ENCODE measurements around the gene SEC61B.
A peak's percentile ranks its signal among the peaks of the same experiment; 100 is the strongest.

The SEC61B gene

DNA sequence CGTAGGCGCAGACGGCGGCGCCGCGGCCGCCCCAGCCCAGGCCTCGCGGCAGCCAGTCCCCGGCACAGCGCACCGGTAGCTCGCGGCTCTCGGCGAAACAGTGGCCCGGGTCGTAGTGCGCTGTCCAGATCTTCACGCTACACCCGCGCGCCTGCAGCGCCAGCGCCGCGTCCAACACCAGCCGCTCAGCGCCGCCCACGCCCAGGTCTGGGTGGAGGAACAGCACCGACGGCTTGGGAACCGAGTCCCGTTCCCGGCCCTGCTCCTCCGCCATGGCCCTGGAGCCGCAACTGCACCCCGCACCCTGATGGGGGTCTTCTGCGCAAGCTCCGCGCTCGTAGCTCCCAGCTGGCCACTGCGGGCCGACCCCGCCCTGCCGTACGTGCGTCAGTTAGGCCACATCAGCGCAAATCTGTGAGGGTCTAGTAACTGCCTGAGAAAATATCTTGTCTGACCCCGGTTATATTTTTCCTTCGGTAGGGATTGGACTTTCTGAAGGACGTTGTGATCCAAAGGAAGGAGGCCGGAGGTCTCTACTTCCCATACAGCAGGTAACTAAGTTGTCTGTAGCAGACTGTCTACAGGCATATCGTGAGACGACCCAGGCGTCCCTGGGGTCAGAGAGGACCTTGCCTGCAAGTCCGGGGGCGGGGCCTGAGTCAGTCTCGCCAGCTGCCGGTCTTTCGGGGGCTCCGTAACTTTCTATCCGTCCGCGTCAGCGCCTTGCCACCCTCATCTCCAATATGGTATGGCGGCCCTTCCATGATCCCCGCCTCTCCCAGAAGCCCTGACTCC lies at the start of gene SEC61B, which contains the start of gene ALG2:
SEC61B (plus strand) TSS at position 662 of the 795 bp plus-strand sequence; CDS start at position 744, 82 bp downstream.
ALG2 (minus strand) TSS at position 322 of the 795 bp plus-strand sequence; CDS start at position 274, 48 bp downstream.
- DNase-seq (ENCODE audit: low read depth) = peak; percentile 97

DNA sequence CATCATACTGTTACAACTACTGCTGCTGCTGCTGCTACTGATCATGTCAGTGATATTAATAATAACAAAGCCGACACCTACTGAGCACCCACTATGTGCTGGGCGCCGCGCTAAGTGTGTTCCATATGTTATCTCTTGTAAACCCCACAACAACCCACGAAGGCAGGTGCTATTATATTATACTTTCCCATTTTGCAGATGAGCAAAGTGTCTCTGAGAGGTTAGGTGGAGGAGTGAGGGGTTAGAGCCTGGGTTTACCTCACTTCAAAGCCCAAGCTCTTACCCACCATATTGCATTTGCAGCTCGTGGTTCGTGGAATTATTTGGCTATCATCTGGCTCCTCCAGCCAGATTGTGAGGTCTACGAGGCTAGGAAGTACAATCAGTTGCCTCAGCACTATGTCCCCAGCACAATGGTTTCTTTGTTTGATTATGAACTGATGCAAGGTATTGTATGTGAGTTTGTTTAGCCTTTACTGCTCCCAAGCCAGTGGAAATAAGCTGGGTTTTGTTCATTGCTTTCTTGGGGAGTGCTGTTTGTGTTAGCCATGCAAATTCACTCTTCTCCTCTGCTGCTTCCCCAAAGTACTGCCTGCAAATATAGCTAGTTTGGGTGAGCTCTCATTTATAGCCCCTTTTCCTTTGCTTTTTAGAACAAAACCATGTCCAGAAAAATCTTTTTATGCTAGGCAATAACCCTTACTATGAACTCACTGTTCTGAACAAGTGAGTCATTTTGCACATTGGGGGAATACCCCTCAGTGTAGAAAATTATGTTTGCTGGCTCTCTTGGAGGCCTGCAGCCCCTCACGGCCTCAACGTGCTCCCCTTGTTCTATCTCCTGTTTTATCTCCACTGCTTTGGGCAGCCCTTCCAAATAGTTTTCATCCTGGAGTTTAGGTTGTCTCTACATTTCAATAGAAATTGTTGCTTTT lies 48.2 kb upstream of the SEC61B start:
- DNase-seq (ENCODE audit: low read depth) = no peak

DNA sequence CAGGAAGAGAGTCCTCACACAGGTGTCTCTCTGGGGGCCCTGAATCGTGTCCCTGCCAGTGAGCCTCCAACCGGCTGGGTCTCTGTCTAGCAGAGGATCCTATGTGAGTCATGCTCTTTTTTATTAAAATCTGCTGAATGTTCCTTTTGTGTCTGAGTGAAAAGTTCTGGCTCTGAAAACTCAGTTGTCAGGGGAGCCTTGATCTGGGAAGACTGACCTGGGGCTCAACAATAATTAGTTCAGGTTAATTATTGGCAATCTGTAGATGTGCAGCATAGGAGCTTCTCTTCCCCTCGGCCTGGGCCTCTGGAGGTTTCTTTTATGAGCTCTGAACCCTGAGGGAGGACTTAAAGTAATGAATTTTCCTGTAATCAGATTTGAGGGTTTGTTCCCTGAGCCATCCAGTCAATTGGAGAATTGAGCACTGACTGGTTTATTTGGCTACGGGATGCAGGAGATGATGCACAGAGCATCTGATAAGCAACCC lies 45.5 kb upstream of the SEC61B start:
- DNase-seq (ENCODE audit: low read depth) = no peak

DNA sequence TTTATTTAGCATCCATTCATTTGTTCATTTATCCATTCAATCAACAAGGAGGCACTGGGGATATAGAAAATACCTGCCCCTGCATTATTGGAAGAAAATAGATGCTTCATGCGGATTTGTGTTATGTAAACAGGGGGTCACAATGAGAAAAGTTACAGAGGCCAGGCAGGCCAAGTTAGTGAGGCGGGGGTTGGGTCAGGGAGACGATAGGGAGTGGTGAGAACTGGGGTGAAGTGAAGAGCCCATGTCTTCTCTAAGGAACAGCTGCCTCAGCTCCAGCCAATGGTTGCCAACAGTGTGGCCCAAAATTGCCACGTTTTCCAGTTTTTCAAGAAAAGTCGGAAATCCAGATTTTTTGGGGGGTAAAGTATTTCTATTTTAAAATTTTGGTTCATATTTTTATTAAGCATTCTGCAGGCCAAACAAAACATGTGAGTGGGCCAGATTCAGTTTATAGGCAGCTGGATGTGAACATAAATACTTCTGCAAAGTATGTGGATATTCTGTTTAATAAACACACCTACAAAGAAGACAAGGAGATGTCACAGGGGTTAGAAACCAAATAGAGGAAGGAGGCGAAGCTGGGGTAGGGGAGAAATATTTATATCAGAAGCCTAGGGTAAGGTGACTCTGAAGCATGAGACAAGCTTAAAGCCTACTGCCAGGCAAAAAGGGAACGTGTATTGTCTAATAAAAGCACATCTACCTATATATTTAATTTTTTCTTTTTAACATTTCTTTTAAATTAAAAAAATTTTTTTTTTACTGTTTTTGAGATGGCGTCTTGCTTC lies 44.3 kb upstream of the SEC61B start:
- DNase-seq (ENCODE audit: low read depth) = no peak

DNA sequence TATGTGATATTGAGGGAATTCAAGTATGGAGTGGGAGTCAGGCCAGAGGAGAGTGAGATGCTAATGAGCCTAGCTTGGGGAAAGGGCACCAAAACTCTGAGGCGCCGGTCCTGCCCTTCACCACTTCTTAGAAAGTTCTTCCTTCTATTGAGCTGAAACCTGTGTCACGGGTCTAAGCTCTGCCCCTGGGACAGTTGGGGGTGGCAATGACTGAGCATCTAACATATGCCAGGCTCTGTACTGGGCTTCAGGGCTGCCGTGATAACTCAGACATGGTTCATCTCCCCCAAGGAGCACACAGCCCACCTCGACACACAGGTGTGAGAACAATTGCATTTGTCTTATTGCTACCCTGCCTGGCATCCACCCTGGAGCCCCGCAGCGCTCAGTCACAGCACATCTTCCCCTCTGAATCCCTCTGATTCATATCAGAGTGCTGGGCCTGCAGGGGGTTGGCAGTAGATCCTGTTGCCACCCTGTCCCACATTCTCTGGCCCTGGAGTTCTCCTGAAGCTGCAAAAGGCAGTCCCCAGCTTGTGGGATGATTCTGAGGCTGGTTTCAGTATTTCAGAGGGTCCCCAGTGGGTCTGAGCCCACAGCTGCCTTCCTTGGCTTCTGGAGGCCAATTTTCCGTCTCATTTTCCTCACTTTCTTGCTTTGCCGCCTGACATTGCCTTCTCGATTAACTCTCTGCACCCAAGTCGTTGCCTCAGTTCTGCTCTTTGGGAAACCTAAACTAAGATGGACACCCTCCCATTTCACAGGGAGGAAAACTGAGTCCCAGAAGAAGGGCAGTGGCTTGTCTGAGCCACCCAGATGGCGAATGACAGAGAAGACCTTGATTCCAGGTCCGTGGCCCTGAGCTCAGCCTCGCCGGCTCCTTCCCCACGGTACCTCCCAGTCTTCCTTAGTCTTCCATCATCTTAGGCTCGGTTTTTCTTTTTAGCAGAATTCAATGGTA lies 42.9 kb upstream of the SEC61B start:
- DNase-seq (ENCODE audit: low read depth) = no peak

DNA sequence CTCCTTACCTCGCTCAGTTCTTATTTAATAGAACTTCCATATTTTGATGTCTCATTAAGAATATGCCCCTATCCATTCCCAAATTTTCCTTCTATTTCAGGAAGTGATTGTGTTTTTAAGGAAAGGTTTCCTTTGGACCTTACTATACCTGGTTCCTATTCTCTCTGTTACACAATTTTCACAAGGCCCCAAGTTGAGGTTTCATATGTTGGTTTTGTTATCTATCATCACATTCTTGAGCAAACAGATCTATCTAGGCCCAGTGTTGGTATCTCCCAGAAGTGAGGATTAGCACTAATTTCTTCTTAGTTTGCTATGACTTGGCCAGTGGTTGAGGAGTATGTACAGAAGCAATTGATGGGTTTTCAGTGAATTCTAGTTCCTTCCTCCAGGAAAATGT lies 41.9 kb upstream of the SEC61B start:
- DNase-seq (ENCODE audit: low read depth) = no peak

DNA sequence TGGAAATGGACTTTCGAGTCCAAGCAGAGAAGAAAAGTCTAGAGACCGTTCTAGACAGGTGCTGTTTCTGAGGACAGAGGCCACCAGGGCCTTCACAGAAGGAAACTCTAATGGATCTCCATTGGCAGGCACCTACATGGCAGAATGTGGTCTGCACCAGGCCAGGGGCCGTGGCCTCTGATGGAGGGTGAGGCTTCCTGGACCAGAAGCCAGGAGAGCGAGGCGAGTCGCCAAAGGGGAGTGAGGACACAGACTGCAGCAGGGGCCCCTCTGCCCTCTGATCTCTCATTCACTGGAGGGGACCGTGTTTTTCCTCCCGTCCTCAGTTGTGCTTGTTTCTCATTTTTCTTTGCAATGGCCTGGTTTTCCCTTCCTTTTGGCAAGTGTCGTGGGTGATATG lies 41.4 kb upstream of the SEC61B start:
- no peak for DNase-seq (ENCODE audit: low read depth)

DNA sequence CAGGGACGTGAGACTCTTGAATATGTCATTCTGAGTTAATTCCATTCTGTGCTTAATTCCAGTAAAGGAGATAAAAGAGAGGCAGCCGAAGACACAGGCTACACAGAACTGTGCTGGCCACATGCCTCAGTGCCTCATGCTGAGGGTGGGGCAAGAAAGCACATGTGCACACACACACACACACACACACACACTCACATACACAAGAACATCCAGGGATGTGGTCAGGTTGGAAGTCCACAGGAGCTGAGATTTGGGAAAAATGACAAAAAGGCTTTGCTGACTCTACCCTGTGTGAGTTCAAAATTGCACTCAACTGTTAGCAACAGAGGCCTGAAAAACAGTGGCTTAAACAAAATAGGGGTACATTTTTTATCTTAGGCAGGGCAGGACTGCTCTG lies 40.9 kb upstream of the SEC61B start:
- DNase-seq (ENCODE audit: low read depth) = no peak

DNA sequence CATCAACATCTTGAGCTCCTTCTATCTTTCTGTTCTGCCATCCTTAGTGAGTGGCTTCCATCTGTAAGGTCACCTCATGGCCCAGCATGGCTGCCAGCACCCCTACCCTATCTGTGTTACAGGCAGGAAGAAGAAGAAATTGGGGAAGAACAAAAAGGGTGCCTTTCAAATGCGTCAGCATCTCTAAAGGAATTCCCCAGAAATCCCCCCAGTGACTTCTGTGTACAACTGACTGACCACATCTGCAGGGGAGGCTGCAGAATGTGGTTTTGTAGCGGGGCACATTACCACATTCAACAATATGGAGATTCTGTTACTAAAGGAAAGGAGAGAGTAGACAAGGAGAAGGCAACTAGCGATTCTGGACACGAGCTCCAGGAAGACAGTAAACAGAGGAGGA lies 40.5 kb upstream of the SEC61B start:
- DNase-seq (ENCODE audit: low read depth) = no peak

DNA sequence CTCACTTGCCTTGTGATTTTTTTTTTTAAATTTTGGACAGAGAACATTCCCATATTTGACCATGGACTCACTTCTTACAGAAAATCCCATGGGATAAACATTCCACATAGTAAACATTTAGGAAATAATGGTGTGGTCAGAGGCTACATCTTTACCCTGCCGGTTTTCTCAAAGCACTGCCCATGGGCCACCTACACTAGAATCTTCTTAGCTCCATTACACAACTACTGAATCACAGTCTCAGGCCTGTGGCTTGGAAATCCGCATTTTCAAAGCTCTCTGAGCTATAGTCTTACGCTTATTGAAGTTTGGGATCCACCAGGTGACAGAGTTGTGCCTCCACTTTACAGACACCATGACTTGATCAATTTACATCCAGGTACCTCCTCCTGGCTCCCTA lies 39.7 kb upstream of the SEC61B start:
- no peak for DNase-seq (ENCODE audit: low read depth)

DNA sequence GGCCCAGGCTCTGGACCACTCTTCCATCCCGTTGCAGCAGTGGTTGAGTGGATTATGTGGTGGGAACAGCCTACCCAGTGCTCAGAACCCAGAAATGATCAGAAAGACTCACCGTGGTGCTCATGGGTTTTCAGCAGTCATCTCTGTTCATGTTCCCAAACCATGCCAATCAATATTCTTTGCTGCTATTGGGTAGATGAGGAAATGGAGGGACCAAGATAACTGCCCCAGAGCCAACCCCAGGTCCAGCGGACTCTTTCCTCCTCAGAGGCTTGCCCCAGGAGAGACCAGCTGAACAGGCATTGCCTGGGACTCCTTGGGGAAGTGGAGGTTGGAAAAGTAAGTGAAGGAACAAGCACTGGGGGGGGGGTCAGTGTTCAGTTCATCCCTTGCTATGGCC lies 38.5 kb upstream of the SEC61B start:
- DNase-seq (ENCODE audit: low read depth) = no peak

DNA sequence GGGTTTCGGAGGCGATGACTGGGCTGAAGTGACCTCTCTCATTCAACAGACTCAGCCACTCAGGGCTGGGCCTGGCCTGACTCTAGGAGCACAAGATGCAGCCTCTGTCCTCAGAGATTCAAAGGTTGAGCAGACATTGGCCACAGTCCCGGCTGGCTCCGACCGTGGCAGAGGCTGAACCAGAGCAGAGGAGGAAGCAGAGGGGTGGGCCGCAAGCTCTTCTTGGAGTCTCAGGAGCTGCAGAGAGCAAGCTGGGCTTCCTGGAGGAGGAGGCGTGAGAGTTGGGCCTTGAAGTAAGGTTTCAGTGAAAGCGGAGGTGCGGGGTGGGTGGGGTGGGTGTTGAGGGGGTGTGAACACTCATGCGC lies 38.0 kb upstream of the SEC61B start:
- no peak for DNase-seq (ENCODE audit: low read depth)

DNA sequence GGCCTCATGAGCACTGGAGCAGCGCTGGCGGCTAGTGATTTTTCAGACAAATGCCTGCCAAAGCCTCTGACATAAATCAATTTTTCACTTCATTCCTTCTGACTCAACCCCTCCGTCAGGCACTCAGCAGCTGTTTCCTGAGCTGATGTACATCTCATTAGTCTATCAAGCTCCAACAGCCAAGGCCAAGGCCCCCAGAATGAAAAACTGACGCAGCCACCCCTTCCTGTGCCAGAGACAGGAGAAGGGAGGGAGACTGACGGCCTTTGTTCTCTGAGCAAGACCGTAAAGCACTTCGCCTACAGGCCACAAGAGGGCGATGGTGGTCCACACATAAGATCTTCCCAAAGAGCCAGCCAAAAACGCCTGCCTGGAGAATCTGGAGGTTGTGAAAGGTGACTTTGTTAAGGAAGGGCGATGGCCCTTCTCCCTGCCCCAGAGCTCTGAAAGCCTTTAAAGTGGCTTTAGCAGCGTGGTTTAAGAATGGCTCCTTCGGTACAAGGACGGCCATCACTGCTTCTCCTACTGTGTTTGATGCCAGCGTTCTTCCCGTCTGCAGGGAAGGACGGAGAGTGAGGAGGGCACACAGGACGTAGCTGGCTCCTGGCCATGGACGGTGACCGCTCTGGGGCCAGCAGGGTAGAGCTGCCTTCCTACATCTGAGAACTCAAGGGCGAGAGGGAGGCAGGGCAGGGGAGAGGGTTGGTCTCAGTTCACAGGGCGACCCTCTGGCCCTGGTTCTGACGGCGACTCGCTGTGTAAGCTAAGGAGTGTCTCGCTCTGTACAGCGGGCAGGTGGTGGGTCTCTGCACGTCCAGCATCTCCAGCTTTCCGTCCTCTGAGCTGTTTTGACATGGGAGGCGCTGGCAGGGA lies 37.4 kb upstream of the SEC61B start:
- DNase-seq (ENCODE audit: low read depth) = peak; percentile 74

DNA sequence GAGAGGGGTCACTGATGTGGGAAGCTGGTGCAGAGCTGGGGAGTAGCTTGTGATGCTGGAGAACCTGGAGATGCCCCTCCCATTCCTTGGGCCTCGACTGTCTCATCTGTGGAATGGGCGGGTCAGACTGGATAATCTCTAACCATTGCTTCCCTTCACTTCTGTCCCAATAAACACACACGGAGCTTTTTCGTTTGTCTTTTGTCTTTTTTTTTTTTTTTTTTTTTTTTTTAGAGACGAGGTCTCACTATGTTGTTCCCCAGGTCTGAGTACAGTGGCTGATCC lies 36.8 kb upstream of the SEC61B start:
- DNase-seq (ENCODE audit: low read depth) = no peak

DNA sequence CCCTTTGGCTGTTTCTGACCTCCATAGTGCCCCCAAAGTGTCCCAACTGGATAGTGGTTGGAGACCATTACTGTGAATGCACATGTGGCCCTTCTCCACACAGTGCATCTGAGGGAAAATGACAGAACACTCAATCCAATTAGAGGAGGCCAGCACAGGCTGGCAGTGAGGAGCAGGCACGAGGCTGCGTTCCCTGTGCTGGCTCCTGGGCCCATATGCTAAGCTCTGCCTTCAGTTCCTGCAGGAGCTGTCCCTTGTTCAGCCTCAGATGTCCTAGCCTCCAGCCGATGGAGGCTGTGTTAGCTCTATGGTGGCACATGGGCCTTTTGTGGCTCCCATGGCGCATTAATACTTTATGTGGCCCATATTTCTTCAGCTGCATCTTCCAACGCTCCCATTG lies 36.1 kb upstream of the SEC61B start:
- no peak for DNase-seq (ENCODE audit: low read depth)

DNA sequence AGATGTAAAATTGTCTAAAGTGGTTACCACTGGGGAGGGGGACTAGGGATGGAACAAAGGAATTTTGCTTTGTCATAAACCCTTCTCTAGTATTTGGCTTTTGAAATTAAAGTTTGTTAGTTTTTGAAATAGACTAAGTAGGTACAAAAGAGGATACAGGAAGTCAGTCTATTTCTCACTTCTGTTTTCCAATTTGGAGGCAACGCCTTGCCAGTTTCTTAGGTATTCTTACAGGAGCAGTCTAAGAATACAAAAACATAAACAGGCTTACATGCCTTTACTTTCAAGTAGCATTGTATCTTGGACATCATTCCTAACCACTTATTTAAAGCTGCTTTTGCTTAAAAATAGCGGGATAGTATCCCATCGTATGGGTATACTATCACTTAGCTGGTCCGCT lies 34.8 kb upstream of the SEC61B start:
- DNase-seq (ENCODE audit: low read depth) = no peak

DNA sequence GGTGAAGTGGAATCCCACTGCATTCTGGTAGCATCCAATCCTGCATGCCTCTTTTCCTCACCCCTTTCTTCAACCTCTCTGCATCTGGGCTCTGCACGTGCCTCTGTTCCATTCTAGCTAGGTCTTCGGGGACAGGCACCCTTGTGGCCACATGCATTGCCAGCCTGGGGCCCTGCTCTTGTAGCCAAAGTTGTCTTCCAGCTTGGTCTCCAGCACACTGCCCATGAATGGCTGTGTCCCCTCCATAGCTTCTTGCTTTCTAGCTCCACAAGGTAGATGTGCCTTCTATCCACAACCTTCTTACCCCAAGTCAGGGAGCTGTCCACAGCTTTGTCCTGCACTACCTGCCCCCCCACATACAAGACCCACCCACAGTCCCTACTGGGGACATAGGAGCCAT lies 32.9 kb upstream of the SEC61B start:
- DNase-seq (ENCODE audit: low read depth) = no peak

DNA sequence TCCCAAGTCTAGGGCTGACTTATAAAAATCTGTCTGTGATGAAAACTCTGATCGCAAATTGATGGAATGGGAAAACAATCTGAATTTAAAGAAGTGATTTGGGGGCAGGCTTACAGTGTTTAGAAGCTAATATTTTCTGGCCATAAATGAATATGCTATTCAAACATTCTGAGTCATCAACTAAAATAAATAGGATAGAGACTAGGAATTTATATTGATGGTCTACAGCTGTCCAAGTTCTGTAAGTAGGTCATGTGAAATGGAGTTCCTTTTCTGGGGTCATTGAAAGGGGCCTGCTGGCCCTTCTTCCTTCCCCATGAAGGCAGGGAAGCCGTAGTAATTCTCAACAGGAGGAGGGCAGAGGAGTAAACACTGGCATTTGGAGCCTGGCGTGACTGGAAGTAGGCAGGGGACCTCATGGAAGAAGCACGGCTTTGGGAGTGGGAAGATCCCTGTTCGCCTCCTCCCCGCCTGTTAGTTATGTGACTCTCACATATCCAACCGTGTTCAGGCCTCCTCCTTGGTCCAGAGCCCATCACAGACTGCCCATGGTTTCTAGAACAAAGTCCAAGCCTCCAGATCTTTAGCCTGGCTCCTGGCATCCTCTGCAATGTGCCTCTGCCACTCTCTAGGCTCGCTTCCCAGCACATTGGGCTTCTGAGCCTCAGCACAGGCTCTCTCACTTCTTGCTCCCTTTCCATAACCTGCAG lies 32.0 kb upstream of the SEC61B start:
- DNase-seq (ENCODE audit: low read depth) = no peak

DNA sequence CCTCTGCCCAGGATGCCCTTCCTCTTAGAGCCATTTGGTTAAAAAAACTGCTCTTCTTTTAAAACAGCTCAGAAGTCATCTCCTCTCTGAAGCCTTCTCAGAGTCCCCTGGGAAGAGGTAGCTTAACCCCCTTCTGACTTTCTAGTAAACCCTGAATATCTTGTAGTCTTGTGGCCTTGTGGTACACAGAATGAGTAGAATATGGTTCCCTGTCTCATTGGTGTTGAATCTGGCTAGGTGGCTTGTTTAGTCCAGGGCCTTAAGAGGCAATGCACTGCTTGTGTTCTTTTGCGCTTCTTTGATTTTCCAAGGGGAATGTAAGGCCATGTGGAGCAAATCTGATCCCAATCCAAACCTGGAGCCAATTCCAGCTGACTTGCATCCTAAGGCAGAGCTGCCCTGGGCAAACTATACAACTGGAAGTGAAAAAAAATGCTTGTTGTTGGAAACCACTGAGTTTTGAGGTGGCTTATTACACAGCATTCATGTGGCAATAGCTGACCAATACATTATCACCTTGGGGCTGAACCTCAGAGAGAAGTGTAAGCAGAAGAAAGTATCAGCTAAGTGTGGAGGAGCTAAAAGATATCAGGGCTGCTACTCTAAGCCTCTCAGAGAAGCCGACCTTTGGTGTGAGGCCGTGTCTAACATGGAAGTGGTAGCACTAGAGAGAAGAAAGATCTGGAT lies 31.3 kb upstream of the SEC61B start:
- DNase-seq (ENCODE audit: low read depth) = no peak

Measured in fibroblast of gingiva (primary cell).